ENCODE data around the gene RASAL3.

DNA sequence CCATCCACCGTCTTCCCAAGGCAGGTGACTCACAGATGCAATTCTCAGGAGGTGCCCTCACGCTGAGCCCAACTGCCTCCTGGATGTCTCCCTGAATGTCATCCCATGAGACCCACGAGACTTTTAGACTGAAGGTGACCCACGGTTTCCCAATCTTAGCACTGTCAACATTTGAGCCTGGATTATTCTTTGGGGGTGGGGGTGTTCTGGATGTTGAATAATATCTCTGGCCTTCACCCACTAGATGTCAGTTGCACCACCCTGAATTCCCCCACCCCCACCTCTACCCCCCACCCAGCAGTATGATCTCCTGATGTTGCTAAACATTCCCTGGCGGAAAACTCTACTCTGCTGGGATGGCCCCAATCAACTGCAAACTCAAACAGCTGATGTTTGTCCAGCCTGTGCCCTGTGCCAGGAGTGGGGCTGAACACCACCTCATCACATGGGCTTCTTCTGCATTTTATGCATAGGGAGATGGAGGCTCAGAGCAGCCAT is 41.8 kb upstream of the RASAL3 start:
- TF ChIP-seq, protein P1, sequence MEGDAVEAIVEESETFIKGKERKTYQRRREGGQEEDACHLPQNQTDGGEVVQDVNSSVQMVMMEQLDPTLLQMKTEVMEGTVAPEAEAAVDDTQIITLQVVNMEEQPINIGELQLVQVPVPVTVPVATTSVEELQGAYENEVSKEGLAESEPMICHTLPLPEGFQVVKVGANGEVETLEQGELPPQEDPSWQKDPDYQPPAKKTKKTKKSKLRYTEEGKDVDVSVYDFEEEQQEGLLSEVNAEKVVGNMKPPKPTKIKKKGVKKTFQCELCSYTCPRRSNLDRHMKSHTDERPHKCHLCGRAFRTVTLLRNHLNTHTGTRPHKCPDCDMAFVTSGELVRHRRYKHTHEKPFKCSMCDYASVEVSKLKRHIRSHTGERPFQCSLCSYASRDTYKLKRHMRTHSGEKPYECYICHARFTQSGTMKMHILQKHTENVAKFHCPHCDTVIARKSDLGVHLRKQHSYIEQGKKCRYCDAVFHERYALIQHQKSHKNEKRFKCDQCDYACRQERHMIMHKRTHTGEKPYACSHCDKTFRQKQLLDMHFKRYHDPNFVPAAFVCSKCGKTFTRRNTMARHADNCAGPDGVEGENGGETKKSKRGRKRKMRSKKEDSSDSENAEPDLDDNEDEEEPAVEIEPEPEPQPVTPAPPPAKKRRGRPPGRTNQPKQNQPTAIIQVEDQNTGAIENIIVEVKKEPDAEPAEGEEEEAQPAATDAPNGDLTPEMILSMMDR (conservative IDR thresholded peaks at IDR 0.05; ENCODE audit: low read depth, low read length), result no peak
- TF ChIP-seq CHD1 (IDR thresholded peaks at IDR 0.05; ENCODE audit: low read depth, low read length), result no peak
- no peak for TF ChIP-seq MXI1 (IDR thresholded peaks at IDR 0.05; ENCODE audit: borderline replicate concordance, low read depth, low read length)
- TF ChIP-seq POLR2A (IDR thresholded peaks at IDR 0.05; ENCODE audit: low read depth, low read length), result no peak
